ENCODE results near the gene AVEN.

- TF ChIP-seq CTCF (conservative IDR thresholded peaks at IDR 0.05 in 1 of 2, IDR thresholded peaks at IDR 0.05 in 1 of 2; ENCODE audit: extremely low read depth in 1 of 2, insufficient read depth in 1 of 2, low read depth in 1 of 2, low read length in 2 of 2) (no peak), EZH2 (IDR thresholded peaks at IDR 0.05; ENCODE audit: borderline replicate concordance, low read length) (no peak)
These were observed 28.1 kb downstream of the AVEN start for GRCh38 chr15:34010921-34011320.
